H1 (cell line): ENCODE data around the gene BUB1B. TPM values are rescaled to one million over a fixed set of nuclear protein-coding genes. Genes with fewer than 3 reads are reported as not detected.

Experiments
- CTCF ChIA-PET: fragments of 300-600 bp; sonication (Branson Sonifier 250); formaldehyde crosslinking; loops from one replicate; lab custom pipeline; 2021; ENCODE audit not compliant: partially characterized antibody; lab: Charles Lee
- POLR2A ChIA-PET: fragments of 300-600 bp; sonication (Branson Sonifier 250); formaldehyde crosslinking; loops from one replicate; lab custom pipeline; 2021; ENCODE audit warnings: inconsistent platforms; ENCODE audit not compliant: partially characterized antibody; lab: Charles Lee
- DNase-seq, 2 experiments: peaks; one replicate each; pipeline versions ENCODE4 v3.0.0 to v3.0.0-alpha.2; 2010 to 2022; ENCODE audit warnings: low spot score in 2 of 2, low read depth in 1 of 2, mixed read lengths in 1 of 2
- FAIRE-seq: peaks from 2 replicates; lab custom pipeline; 2011; peaks lifted over from hg19 to GRCh38; lab: Jason Lieb, UNC
- H2AFZ ChIP-seq: 2 replicates; pipeline ENCODE4 v1.8.1; 2012; ENCODE audit warnings: low read length, inconsistent platforms
- H2AK5ac ChIP-seq: 2 replicates; pipeline ENCODE4 v1.6.1; 2013; ENCODE audit warnings: low read depth, low read length
- H2BK120ac ChIP-seq: replicated peaks from 2 replicates; pipeline ENCODE3; 2013; ENCODE audit warnings: low read depth, low read length, inconsistent platforms
- H2BK12ac ChIP-seq: 2 replicates; pipeline ENCODE4 v1.6.1; 2013; ENCODE audit warnings: low read depth, low read length
- H2BK15ac ChIP-seq: 2 replicates; pipeline ENCODE4 v1.6.1; 2013; ENCODE audit warnings: low read length
- H2BK20ac ChIP-seq: 2 replicates; pipeline ENCODE4 v1.6.1; 2013; ENCODE audit warnings: low read length
- H2BK5ac ChIP-seq: 2 replicates; pipeline ENCODE4 v1.6.1; 2013; ENCODE audit warnings: low read depth, low read length
- H3K14ac ChIP-seq: 2 replicates; pipeline ENCODE4 v1.6.1; 2013; ENCODE audit warnings: inconsistent platforms; ENCODE audit not compliant: insufficient read length
- H3K18ac ChIP-seq: 2 replicates; pipeline ENCODE4 v1.6.1; 2013; ENCODE audit warnings: low read length; ENCODE audit errors: extremely low read depth
- H3K23ac ChIP-seq: 2 replicates; pipeline ENCODE4 v1.6.1; 2013; ENCODE audit warnings: inconsistent platforms; ENCODE audit not compliant: insufficient read length
- H3K23me2 ChIP-seq: 2 replicates; pipeline ENCODE4 v1.6.1; 2013; ENCODE audit warnings: low read depth, low read length
- H3K27ac ChIP-seq: 2 replicates; pipeline ENCODE4 v1.6.1; 2011; ENCODE audit warnings: low read depth, low read length, inconsistent platforms
- H3K27me3 ChIP-seq, 4 experiments: replicated peaks in 1 of 4; 1 replicate in 1 of 4; 2 replicates in 3 of 4; pipeline versions ENCODE4 v1.6.1 to v1.8.1; 2011 to 2013; ENCODE audit warnings: low read length in 3 of 4, mild to moderate bottlenecking in 3 of 4, inconsistent platforms in 2 of 4, mixed read lengths in 2 of 4, moderate library complexity in 1 of 4; ENCODE audit not compliant: control insufficient read depth in 3 of 4, insufficient read depth in 3 of 4; ENCODE audit errors: extremely low read depth in 1 of 4
- H3K36me3 ChIP-seq, 4 experiments: 2 replicates each; pipeline versions ENCODE4 v1.6.1 to v1.8.1; 2011 to 2013; ENCODE audit warnings: mild to moderate bottlenecking in 4 of 4, low read length in 3 of 4, moderate library complexity in 2 of 4, control low read depth in 1 of 4, inconsistent platforms in 1 of 4; ENCODE audit not compliant: insufficient read depth in 4 of 4, control insufficient read depth in 2 of 4
- H3K4ac ChIP-seq: replicated peaks from 2 replicates; pipeline ENCODE3; 2013; ENCODE audit warnings: low read length, low read depth, mixed read lengths, inconsistent platforms; ENCODE audit not compliant: insufficient read length
- H3K4me1 ChIP-seq, 4 experiments: replicated peaks in 1 of 4; 1 replicate in 1 of 4; 2 replicates in 3 of 4; pipeline versions ENCODE4 v1.6.1 to v1.8.1; 2011 to 2013; ENCODE audit warnings: low read length in 3 of 4, inconsistent platforms in 2 of 4, mixed read lengths in 1 of 4; ENCODE audit not compliant: insufficient read depth in 4 of 4, control insufficient read depth in 3 of 4
- H3K4me2 ChIP-seq, 2 experiments: 2 replicates each; pipeline versions ENCODE4 v1.6.1 to v1.8.1; 2011 to 2013; ENCODE audit warnings: low read depth in 2 of 2, low read length in 2 of 2, control low read depth in 1 of 2, inconsistent platforms in 1 of 2, mild to moderate bottlenecking in 1 of 2; ENCODE audit not compliant: insufficient read depth in 1 of 2
- H3K4me3 ChIP-seq, 4 experiments: fragments of 200-600, 300-600 bp in 1 of 4; sonication (generic), shearing (Covaris generic), sonication (Bioruptor Twin) in 1 of 4; 2 replicates each; pipeline versions ENCODE4 v1.5.1 to v1.8.1; 2011 to 2016; ENCODE audit warnings: low read length in 4 of 4, low read depth in 3 of 4, control low read depth in 2 of 4, inconsistent platforms in 2 of 4, mild to moderate bottlenecking in 2 of 4, mixed read lengths in 1 of 4, moderate library complexity in 1 of 4; ENCODE audit not compliant: insufficient read depth in 2 of 4; ENCODE audit errors: extremely low read depth in 1 of 4
- H3K56ac ChIP-seq: replicated peaks from 2 replicates; pipeline ENCODE3; 2013; ENCODE audit warnings: low read depth, mild to moderate bottlenecking, mixed read lengths, low read length, inconsistent platforms; ENCODE audit not compliant: insufficient read length
- H3K79me1 ChIP-seq: 2 replicates; pipeline ENCODE4 v1.6.1; 2013; ENCODE audit warnings: low read depth, low read length, control low read depth
- H3K79me2 ChIP-seq, 2 experiments: 2 replicates each; pipeline versions ENCODE4 v1.6.1 to v1.8.1; 2012 to 2013; ENCODE audit warnings: low read length in 2 of 2, mild to moderate bottlenecking in 2 of 2, inconsistent platforms in 1 of 2; ENCODE audit not compliant: insufficient read depth in 2 of 2, control insufficient read depth in 1 of 2
- H3K9ac ChIP-seq, 4 experiments: replicated peaks in 1 of 4; 1 replicate in 1 of 4; 2 replicates in 3 of 4; pipeline versions ENCODE4 v1.6.1 to v1.8.1; 2011 to 2013; ENCODE audit warnings: low read depth in 3 of 4, low read length in 3 of 4, control low read depth in 2 of 4, mild to moderate bottlenecking in 2 of 4, moderate library complexity in 2 of 4, inconsistent platforms in 1 of 4; ENCODE audit errors: extremely low read depth in 1 of 4
- H3K9me3 ChIP-seq, 2 experiments: 2 replicates each; pipeline versions ENCODE4 v1.6.1 to v1.8.1; 2012 to 2013; ENCODE audit warnings: mild to moderate bottlenecking in 2 of 2, moderate library complexity in 2 of 2, control low read depth in 1 of 2, inconsistent platforms in 1 of 2, low read depth in 1 of 2, low read length in 1 of 2, mixed read lengths in 1 of 2; ENCODE audit not compliant: insufficient read depth in 2 of 2
- H4K20me1 ChIP-seq, 2 experiments: replicated peaks in 1 of 2; 2 replicates each; pipeline versions ENCODE3 to v1.8.1; 2011 to 2013; ENCODE audit warnings: inconsistent platforms in 2 of 2, low read length in 2 of 2, mild to moderate bottlenecking in 1 of 2; ENCODE audit not compliant: insufficient read depth in 2 of 2, control insufficient read depth in 1 of 2
- H4K5ac ChIP-seq: 2 replicates; pipeline ENCODE4 v1.6.1; 2013; ENCODE audit warnings: low read length, low read depth, mixed read lengths, inconsistent platforms; ENCODE audit not compliant: insufficient read length
- H4K8ac ChIP-seq: 2 replicates; pipeline ENCODE4 v1.8.0; 2013; ENCODE audit warnings: mild to moderate bottlenecking, moderate library complexity, low read length, inconsistent platforms; ENCODE audit not compliant: insufficient read depth; ENCODE audit errors: extremely low read depth
- H4K91ac ChIP-seq: replicated peaks from 2 replicates; pipeline ENCODE3; 2013; ENCODE audit warnings: low read length, mixed read lengths, inconsistent platforms; ENCODE audit not compliant: insufficient read length
- CBX5 ChIP-seq: fragments of 300-800, 300-1000 bp; sonication (generic); IDR thresholded peaks from 2 replicates; pipeline ENCODE4 v1.7.1; 2016; ENCODE audit warnings: antibody characterized with exemption, low read length, low read depth
- HDAC2 ChIP-seq, 2 experiments: fragments of 300-600 bp in 1 of 2; sonication (generic) in 1 of 2; IDR thresholded peaks; 2 replicates each; pipeline ENCODE4 v1.6.1; 2011 to 2012; ENCODE audit warnings: low read depth in 2 of 2, low read length in 2 of 2, mild to moderate bottlenecking in 2 of 2, moderate library complexity in 2 of 2, borderline replicate concordance in 1 of 2, inconsistent platforms in 1 of 2
- HDAC6 ChIP-seq: IDR thresholded peaks from one replicate; pipeline ENCODE4 v1.7.1; 2012; ENCODE audit warnings: low read depth, mild to moderate bottlenecking, inconsistent platforms, low read length, moderate library complexity
- RAD21 ChIP-seq, 2 experiments: IDR thresholded peaks in 1 of 2; conservative IDR thresholded peaks in 1 of 2; 2 replicates each; pipeline ENCODE4 v1.6.1; 2011; ENCODE audit warnings: low read depth in 2 of 2, low read length in 2 of 2, improper control_type of control experiment in 1 of 2, inconsistent platforms in 1 of 2, mild to moderate bottlenecking in 1 of 2, moderate library complexity in 1 of 2
- SP1 ChIP-seq: IDR thresholded peaks from 2 replicates; pipeline ENCODE4 v1.6.1; 2011; ENCODE audit warnings: low read depth, low read length
- TAF1 ChIP-seq: IDR thresholded peaks from 2 replicates; pipeline ENCODE4 v1.6.1; 2011; ENCODE audit warnings: mild to moderate bottlenecking, low read depth, low read length
- TAF7 ChIP-seq: optimal IDR thresholded peaks from 2 replicates; pipeline ENCODE3; 2011; ENCODE audit warnings: low read depth, mild to moderate bottlenecking, inconsistent platforms, low read length, moderate library complexity, borderline replicate concordance
- WGBS, 2 experiments: shearing (Covaris generic) in 1 of 2; methylation state at CpG; one replicate each; pipeline versions ENCODE4 v1.1.6 to v1.1.7; 2013 to 2015; ENCODE audit warnings: low lambda C conversion rate in 2 of 2, mixed read lengths in 2 of 2, inconsistent platforms in 1 of 2, low coverage in 1 of 2, missing lambda C conversion rate in 1 of 2; ENCODE audit not compliant: insufficient replicate concordance in 2 of 2, insufficient coverage in 1 of 2, insufficient read length in 1 of 2; ENCODE audit errors: extremely low coverage in 1 of 2, missing lambda C conversion rate in 1 of 2; 5-methylcytosine and 5-hydroxymethylcytosine counted together
- polyA plus RNA-seq, 7 experiments: library from polyadenylated mRNA; depleted of rRNA in 3 of 7; stranded (reverse) in 5 of 7; unstranded in 2 of 7; fragments of >200 nt in 5 of 7; fragments of 200-250 nt in 2 of 7; gene quantifications; 1 replicate in 5 of 7; 2 replicates in 1 of 7; 4 replicates in 1 of 7; pipeline versions ENCODE4 v1.2.1 to v1.2.3, GENCODE V29; 2011 to 2013; ENCODE audit warnings: missing spikeins in 2 of 7, mixed read lengths in 2 of 7
- total RNA-seq: library from RNA; stranded (reverse); fragmentation: NEBNext Ultra II Directional; extraction: Animal tissue kit (Norgen Biotek cat#: 25700); gene quantifications from 2 replicates; pipeline ENCODE4 v1.2.1, GENCODE V29; 2021

The BUB1B gene
- total and polyA plus RNA-seq, 2 of the 8 experiments (the other 6 are each of a cell fraction or from before 2014, with no cell fraction given): 48.9 to 144 TPM

GRCh38 chr15:40247406-40247971 is 86.6 kb downstream of the BUB1B start:
- H3K4me1 ChIP-seq: peaks cover 0 to 14% (median 13%) of the 10 kb centered on the region in 4 experiments; a peak in 5 of 7 replicates
- H4K5ac ChIP-seq: no peak overlapping the region
- H3K56ac ChIP-seq: no peak overlapping the region
- no peak overlapping the region for H2AFZ ChIP-seq
- H3K79me1 ChIP-seq: no peaks in the 10 kb centered on the region
- no peak overlapping the region for H2BK12ac ChIP-seq
- H2BK15ac ChIP-seq: no peak overlapping the region
- H3K9me3 ChIP-seq: no peaks in the 10 kb centered on the region
- no peak overlapping the region for H3K18ac ChIP-seq
- H4K20me1 ChIP-seq: no peaks in the 10 kb centered on the region
- peaks cover 5 to 18% (median 12%) of the 10 kb centered on the region in 4 experiments; a peak in 6 of 7 replicates for H3K27me3 ChIP-seq
- no peak overlapping the region for H3K27ac ChIP-seq
- no peak overlapping the region for H4K8ac ChIP-seq
- no peak overlapping the region for H3K4ac ChIP-seq
- H3K36me3 ChIP-seq: no peaks in the 10 kb centered on the region
- WGBS, 2 experiments: 83% methylated on average over 12 of the region's 12 CpGs; no CpG with 5 or more reads in 1 of the 2 experiments
- H3K4me2 ChIP-seq: no peak overlapping the region
- peaks cover 1% of the 10 kb centered on the region; the same call in 1 of the 2 replicates for H3K23me2 ChIP-seq
- H2BK5ac ChIP-seq: no peak overlapping the region
- ChIA-PET CTCF (interaction anchor here (0.9 to 46.3 kb wide), 8 partner anchors 18 to 141 kb away, joined by 3 to 1340 read pairs (median 4); no protein-coding TSS in a partner anchor), POLR2A (interaction anchor here (0.8 to 6.7 kb wide), 7 partner anchors 7 to 91 kb away, joined by 3 to 47 read pairs (median 3); partner anchors contain the start of gene PAK6)
- H3K14ac ChIP-seq: no peak overlapping the region
- H2BK20ac ChIP-seq: no peak overlapping the region
- H3K79me2 ChIP-seq: no peaks in the 10 kb centered on the region
- no peak overlapping the region for H2AK5ac ChIP-seq
- no peak for FAIRE-seq
- H4K91ac ChIP-seq: no peak overlapping the region
- no peak overlapping the region for H2BK120ac ChIP-seq
- TF ChIP-seq TAF7: no peak
- TF ChIP-seq RAD21 (IDR thresholded peaks at IDR 0.05 in 1 of 2, conservative IDR thresholded peaks at IDR 0.05 in 1 of 2; ENCODE audit: low read depth in 2 of 2, low read length in 2 of 2): no peak
- no peak for TF ChIP-seq HDAC2 (IDR thresholded peaks at IDR 0.05; ENCODE audit: borderline replicate concordance in 1 of 2, low read depth in 2 of 2, low read length in 2 of 2)
- no peak for TF ChIP-seq SP1
- no peak for TF ChIP-seq CBX5
- no peak for TF ChIP-seq HDAC6
- TF ChIP-seq TAF1: no peak
- TF ChIP-seq, all 59 proteins: peak for 0
- no peak overlapping the region for H3K4me3 ChIP-seq
- H3K9ac ChIP-seq: no peak overlapping the region
- no peak for DNase-seq
- H3K23ac ChIP-seq: no peak overlapping the region
